Renal cortex interstitium (tissue), 11 donors: ENCODE data around the gene LMO2. TPM values are rescaled to one million over a fixed set of nuclear protein-coding genes. Genes with fewer than 3 reads are reported as not detected.

ENCODE experiments used
- DNase-seq, 11 donors: peaks; one replicate each; pipeline ENCODE4 v3.0.0-alpha.2; 2013; ENCODE audit warnings: low read depth in 9 of 11, low spot score in 4 of 11; ENCODE audit errors: extremely low read depth in 1 of 11
- polyA plus RNA-seq, 3 donors: library from polyadenylated mRNA; unstranded; fragments of 120-200 nt; gene quantifications; one replicate each; pipeline ENCODE4 v1.2.1, GENCODE V29; 2013; ENCODE audit not compliant: insufficient read length in 3 of 3

Gene LMO2
- polyA plus RNA-seq, 3 donors, result 21.3 to 32.4 (median 31.2) TPM

GRCh38 chr11:33898957-33899356, 7.1 kb upstream of the LMO2 start:
- no peak for DNase-seq

- DNase-seq, result no peak
Observed at GRCh38 chr11:33897761-33898375, 6.0 kb upstream of the LMO2 start.

- DNase-seq, result no peak
Observed at GRCh38 chr11:33896911-33897310, 5.0 kb upstream of the LMO2 start.

GRCh38 chr11:33895752-33896137, 3.9 kb upstream of the LMO2 start:
- no peak for DNase-seq

- DNase-seq, result no peak
Observed at GRCh38 chr11:33894398-33894746, 2.5 kb upstream of the LMO2 start.

- DNase-seq, result no peak
Observed at GRCh38 chr11:33893711-33894397, 2.0 kb upstream of the LMO2 start.

GRCh38 chr11:33892906-33893594, 1.2 kb upstream of the LMO2 start:
- no peak for DNase-seq

- no peak for DNase-seq
Observed at GRCh38 chr11:33889821-33890378, 2.0 kb downstream of the LMO2 start.

GRCh38 chr11:33889296-33889695, 2.6 kb downstream of the LMO2 start:
- DNase-seq, result no peak

GRCh38 chr11:33887886-33888285, 4.0 kb downstream of the LMO2 start:
- DNase-seq, result no peak

- DNase-seq, result no peak
Observed at GRCh38 chr11:33885338-33886005, 6.4 kb downstream of the LMO2 start.

GRCh38 chr11:33884601-33885000, 7.3 kb downstream of the LMO2 start:
- no peak for DNase-seq

GRCh38 chr11:33884035-33884434, 7.8 kb downstream of the LMO2 start:
- DNase-seq, result no peak

- no peak for DNase-seq
Observed at GRCh38 chr11:33881651-33882503, 10.0 kb downstream of the LMO2 start.

GRCh38 chr11:33880979-33881378, 10.9 kb downstream of the LMO2 start:
- DNase-seq, result no peak

GRCh38 chr11:33879375-33879774, 12.5 kb downstream of the LMO2 start:
- DNase-seq, result no peak

- DNase-seq, result no peak
Observed at GRCh38 chr11:33877038-33877437, 14.8 kb downstream of the LMO2 start.

- no peak for DNase-seq
Observed at GRCh38 chr11:33875621-33876294, 16.1 kb downstream of the LMO2 start.
